Kidney capillary endothelial cell (primary cell): ENCODE measurements around the gene RAPGEF4.

Experiments used
- DNase-seq: peaks from one replicate; pipeline ENCODE4 v3.0.0-alpha.2; 2018; ENCODE audit warnings: low spot score

RAPGEF4 gene

GRCh38 chr2:173095356-173095755 lies 359.7 kb downstream of the RAPGEF4 start:
- no peak for DNase-seq

- no peak for DNase-seq
Observed at GRCh38 chr2:173099271-173099670, 363.6 kb downstream of the RAPGEF4 start.

GRCh38 chr2:173099804-173100203 lies 364.2 kb downstream of the RAPGEF4 start:
- no peak for DNase-seq

GRCh38 chr2:173101687-173102086 lies 366.0 kb downstream of the RAPGEF4 start:
- DNase-seq: no peak
